Measurements from ENCODE around the gene ASXL2.

GRCh38 chr2:25701801-25702200 is 176.5 kb downstream of the ASXL2 start:
- TF ChIP-seq POLR2A (IDR thresholded peaks at IDR 0.05) = no peak
- TF ChIP-seq, protein P1, sequence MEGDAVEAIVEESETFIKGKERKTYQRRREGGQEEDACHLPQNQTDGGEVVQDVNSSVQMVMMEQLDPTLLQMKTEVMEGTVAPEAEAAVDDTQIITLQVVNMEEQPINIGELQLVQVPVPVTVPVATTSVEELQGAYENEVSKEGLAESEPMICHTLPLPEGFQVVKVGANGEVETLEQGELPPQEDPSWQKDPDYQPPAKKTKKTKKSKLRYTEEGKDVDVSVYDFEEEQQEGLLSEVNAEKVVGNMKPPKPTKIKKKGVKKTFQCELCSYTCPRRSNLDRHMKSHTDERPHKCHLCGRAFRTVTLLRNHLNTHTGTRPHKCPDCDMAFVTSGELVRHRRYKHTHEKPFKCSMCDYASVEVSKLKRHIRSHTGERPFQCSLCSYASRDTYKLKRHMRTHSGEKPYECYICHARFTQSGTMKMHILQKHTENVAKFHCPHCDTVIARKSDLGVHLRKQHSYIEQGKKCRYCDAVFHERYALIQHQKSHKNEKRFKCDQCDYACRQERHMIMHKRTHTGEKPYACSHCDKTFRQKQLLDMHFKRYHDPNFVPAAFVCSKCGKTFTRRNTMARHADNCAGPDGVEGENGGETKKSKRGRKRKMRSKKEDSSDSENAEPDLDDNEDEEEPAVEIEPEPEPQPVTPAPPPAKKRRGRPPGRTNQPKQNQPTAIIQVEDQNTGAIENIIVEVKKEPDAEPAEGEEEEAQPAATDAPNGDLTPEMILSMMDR (IDR thresholded peaks at IDR 0.05) = no peak
